HepG2 (cell line): ENCODE results near the gene TP73. TPM values are rescaled to one million over a fixed set of nuclear protein-coding genes. Genes with fewer than 3 reads are reported as not detected.

Source experiments
- ATAC-seq: fragments of 200-7000 bp; cut with Tn5 transposase; 3 replicates; pipeline ENCODE4 v1.9.1; 2020; ENCODE audit warnings: mild to moderate bottlenecking, moderate library complexity
- BruUV-seq: library from RNA; stranded (reverse); fragments of 400-500 nt; replicated peaks from 2 replicates; lab custom pipeline; 2021; lab: Mats Ljungman, UMichigan
- CTCF ChIA-PET: fragments of 300-600 bp; formaldehyde crosslinking; extraction: SDS; loops from one replicate; lab custom pipeline; 2021; ENCODE audit warnings: low total read pairs, inconsistent platforms, low intra/inter-chr PET ratio; lab: Yijun Ruan, JAX
- POLR2A ChIA-PET: fragments of 350-600 bp; sonication (Branson Sonifier 250); formaldehyde crosslinking; loops from one replicate; lab custom pipeline; 2020; ENCODE audit warnings: antibody characterized with exemption, inconsistent platforms; lab: Yijun Ruan, JAX
- DNase-seq: peaks from one replicate; pipeline ENCODE4 v3.0.0-alpha.2; 2015; ENCODE audit warnings: low spot score
- FAIRE-seq: peaks from 3 replicates; lab custom pipeline; 2011; peaks lifted over from hg19 to GRCh38; lab: Jason Lieb, UNC
- H2AFZ ChIP-seq: one replicate; pipeline ENCODE4 v1.6.1; 2011; ENCODE audit warnings: low read length, inconsistent platforms
- H3K27ac ChIP-seq: fragments of 300-600 bp; 3 replicates; pipeline ENCODE4 v1.8.0; 2011; ENCODE audit warnings: mixed run types, mild to moderate bottlenecking, mixed read lengths, low read length, inconsistent platforms; ENCODE audit not compliant: insufficient read depth; ENCODE audit errors: extremely low read length
- H3K27me3 ChIP-seq, 2 experiments: fragments of 200-600 bp in 1 of 2; 2 replicates in 1 of 2; 3 replicates in 1 of 2; pipeline versions ENCODE4 v1.6.0 to v1.8.0; 2011; ENCODE audit warnings: low read length in 2 of 2, mild to moderate bottlenecking in 2 of 2, moderate library complexity in 2 of 2, inconsistent platforms in 1 of 2; ENCODE audit not compliant: insufficient read depth in 2 of 2, control insufficient read depth in 1 of 2
- H3K36me3 ChIP-seq, 2 experiments: fragments of 200-600 bp in 1 of 2; replicated peaks in 1 of 2; 2 replicates in 1 of 2; 3 replicates in 1 of 2; pipeline versions ENCODE4 v1.5.1 to v1.8.0; 2011; ENCODE audit warnings: low read length in 2 of 2, inconsistent platforms in 1 of 2; ENCODE audit not compliant: insufficient read depth in 2 of 2, control insufficient read depth in 1 of 2
- H3K4me1 ChIP-seq: 2 replicates; pipeline ENCODE4 v1.5.1; 2012; ENCODE audit warnings: low read length, inconsistent platforms; ENCODE audit not compliant: insufficient read depth
- H3K4me2 ChIP-seq: 2 replicates; pipeline ENCODE4 v1.6.0; 2011; ENCODE audit warnings: low read depth, low read length, inconsistent platforms
- H3K4me3 ChIP-seq, 3 experiments: fragments of 200-600 bp in 1 of 3; sonication (generic), shearing (Covaris generic) in 1 of 3; replicated peaks in 1 of 3; 2 replicates each; pipeline ENCODE4 v1.5.1; 2011 to 2016; ENCODE audit warnings: low read length in 3 of 3, inconsistent platforms in 2 of 3, low read depth in 2 of 3, mild to moderate bottlenecking in 2 of 3, control low read depth in 1 of 3, mixed read lengths in 1 of 3; ENCODE audit not compliant: insufficient read depth in 1 of 3
- H3K79me2 ChIP-seq: one replicate; pipeline ENCODE4 v1.6.1; 2011; ENCODE audit warnings: low read length, inconsistent platforms; ENCODE audit not compliant: insufficient read depth
- H3K9ac ChIP-seq: 2 replicates; pipeline ENCODE4 v1.6.0; 2011; ENCODE audit warnings: mild to moderate bottlenecking, low read depth, low read length, inconsistent platforms; ENCODE audit not compliant: insufficient read depth
- H3K9me3 ChIP-seq: 2 replicates; pipeline ENCODE4 v1.5.1; 2012; ENCODE audit warnings: mild to moderate bottlenecking, low read length
- H4K20me1 ChIP-seq: 2 replicates; pipeline ENCODE4 v1.6.0; 2011; ENCODE audit warnings: inconsistent platforms, mild to moderate bottlenecking, low read length, moderate library complexity; ENCODE audit not compliant: insufficient read depth
- ATF7-NPFF ChIP-seq: sonication (generic); formaldehyde crosslinking; IDR thresholded peaks from 2 replicates; pipeline ENCODE4 v1.8.1; 2023; ENCODE audit warnings: mild to moderate bottlenecking, low read depth, missing genetic modification reagents, moderate library complexity
- CC2D1A ChIP-seq: sonication (generic); formaldehyde crosslinking; IDR thresholded peaks from 2 replicates; pipeline ENCODE4 v1.8.1; 2023; ENCODE audit warnings: mild to moderate bottlenecking, missing genetic modification reagents
- EEA1 ChIP-seq: sonication (generic); formaldehyde crosslinking; IDR thresholded peaks from 2 replicates; pipeline ENCODE4 v1.5.1; 2020; ENCODE audit warnings: mild to moderate bottlenecking, missing genetic modification reagents, borderline replicate concordance
- HNF4G ChIP-seq, 2 experiments: sonication (generic) in 1 of 2; formaldehyde crosslinking in 1 of 2; IDR thresholded peaks; 2 replicates each; pipeline versions ENCODE4 v1.4.0 to v1.6.1; 2011 to 2020; ENCODE audit warnings: borderline replicate concordance in 2 of 2, low read depth in 2 of 2, mild to moderate bottlenecking in 2 of 2, low read length in 1 of 2, missing genetic modification reagents in 1 of 2, moderate library complexity in 1 of 2
- HOXA7 ChIP-seq: sonication (generic); formaldehyde crosslinking; IDR thresholded peaks from 2 replicates; pipeline ENCODE4 v1.8.1; 2022; ENCODE audit warnings: mild to moderate bottlenecking, missing genetic modification reagents, moderate library complexity
- NR2C2 ChIP-seq: sonication (generic); formaldehyde crosslinking; IDR thresholded peaks from 2 replicates; pipeline ENCODE4 v1.4.0; 2020; ENCODE audit warnings: missing genetic modification reagents, mild to moderate bottlenecking, moderate library complexity, borderline replicate concordance
- RXRA ChIP-seq: sonication (generic); formaldehyde crosslinking; IDR thresholded peaks from 2 replicates; pipeline ENCODE4 v1.5.1; 2020; ENCODE audit warnings: missing genetic modification reagents
- SMARCE1 ChIP-seq: fragments of 450-650 bp; IDR thresholded peaks from 2 replicates; pipeline ENCODE4 v1.6.1; 2017; ENCODE audit warnings: borderline replicate concordance
- SOX5 ChIP-seq: IDR thresholded peaks from 2 replicates; pipeline ENCODE4 v1.6.1; 2016; ENCODE audit warnings: borderline replicate concordance
- YEATS4 ChIP-seq: sonication (generic); formaldehyde crosslinking; IDR thresholded peaks from 2 replicates; pipeline ENCODE4 v1.4.0; 2020; ENCODE audit warnings: missing genetic modification reagents, borderline replicate concordance
- ZNF264 ChIP-seq: sonication (generic); formaldehyde crosslinking; IDR thresholded peaks from 2 replicates; pipeline ENCODE4 v1.4.0; 2020; ENCODE audit warnings: missing genetic modification reagents
- ZNF276 ChIP-seq: sonication (generic); formaldehyde crosslinking; IDR thresholded peaks from 2 replicates; pipeline ENCODE4 v1.4.0; 2020; ENCODE audit warnings: mild to moderate bottlenecking, low read depth, missing genetic modification reagents
- ZNF430 ChIP-seq: sonication (generic); formaldehyde crosslinking; IDR thresholded peaks from 2 replicates; pipeline ENCODE4 v1.9.0; 2021; ENCODE audit warnings: mild to moderate bottlenecking, missing genetic modification reagents
- ZNF607 ChIP-seq: sonication (generic); formaldehyde crosslinking; IDR thresholded peaks from 2 replicates; pipeline ENCODE4 v1.5.1; 2020; ENCODE audit warnings: missing genetic modification reagents, mild to moderate bottlenecking, borderline replicate concordance
- ZNF746 ChIP-seq: sonication (generic); formaldehyde crosslinking; IDR thresholded peaks from 2 replicates; pipeline ENCODE4 v1.8.0; 2022; ENCODE audit warnings: mild to moderate bottlenecking, missing genetic modification reagents
- WGBS: methylation state at CpG from one replicate; pipeline ENCODE4 v1.1.6; 2017; ENCODE audit warnings: low lambda C conversion rate; 5-methylcytosine and 5-hydroxymethylcytosine counted together
- in situ Hi-C: cut with HindIII; loops from 2 replicates; pipeline ENCODE4 v1.10.0; 2017; ENCODE audit warnings: low pct_unique_long_range_greater_than_20kb; ENCODE audit not compliant: extremely low pct_ligation_motif_present
- intact Hi-C: fragments of 100-400 bp; cut with micrococcal nuclease; formaldehyde crosslinking; loops from one replicate; pipeline ENCODE4 v1.10.0; 2022; ENCODE audit not compliant: unreplicated experiment
- polyA plus RNA-seq, 8 experiments: library from polyadenylated mRNA; depleted of rRNA in 3 of 8; stranded (reverse) in 7 of 8; unstranded in 1 of 8; fragments of >200 nt; fragmentation: Illumina TruSeq in 4 of 8; extraction: Trizol in 4 of 8; gene quantifications; 2 replicates each; pipeline versions ENCODE4 v1.2.1 to v1.2.3, GENCODE V29; 2011 to 2016; ENCODE audit warnings: low read depth in 4 of 8, missing spikeins in 1 of 8, mixed read lengths in 1 of 8; ENCODE audit not compliant: insufficient read depth in 1 of 8
- total RNA-seq, 5 experiments: library from RNA; depleted of rRNA; stranded (reverse); fragments of >200 nt; fragmentation: Illumina TruSeq; extraction: Trizol; gene quantifications; 2 replicates each; pipeline ENCODE4 v1.2.3, GENCODE V29; 2016; ENCODE audit warnings: low read depth in 1 of 5
- TF ChIP-seq, protein P1 (sequence below): sonication (generic); formaldehyde crosslinking; IDR thresholded peaks from 2 replicates; pipeline ENCODE4 v1.4.0; 2020; ENCODE audit warnings: missing genetic modification reagents
- TF ChIP-seq, protein P2 (sequence below): sonication (generic); formaldehyde crosslinking; IDR thresholded peaks from 2 replicates; pipeline ENCODE4 v1.9.0; 2021; ENCODE audit warnings: missing genetic modification reagents, borderline replicate concordance
- TF ChIP-seq, protein P3 (sequence below): sonication (generic); formaldehyde crosslinking; IDR thresholded peaks from 2 replicates; pipeline ENCODE4 v1.8.0; 2022; ENCODE audit warnings: mild to moderate bottlenecking, missing genetic modification reagents, moderate library complexity

The TP73 gene
- total and polyA plus RNA-seq, 2 of the 13 experiments (the other 11 are each of a cell fraction or from before 2014, with no cell fraction given): 0.49 to 1.1 TPM

DNA sequence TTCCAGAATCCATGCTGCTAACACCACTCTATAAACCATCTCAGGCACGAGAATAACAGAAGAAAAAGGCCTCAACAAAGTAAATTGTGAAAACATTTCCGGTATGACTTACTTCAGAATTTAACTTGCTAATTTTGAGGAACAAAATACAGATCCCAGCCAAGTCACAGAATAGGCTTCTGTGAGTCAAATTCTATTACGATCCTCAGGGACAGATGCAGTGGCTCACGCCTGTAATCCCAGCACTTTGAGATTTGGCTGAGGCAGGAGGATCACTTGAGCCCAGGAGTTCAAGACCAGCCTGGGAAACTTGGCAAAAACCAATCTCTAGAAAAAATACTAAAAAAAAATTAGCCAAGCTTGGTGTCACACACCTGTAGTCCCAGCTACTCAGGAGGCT lies 91.1 kb downstream of the TP73 start:
- no TSS peak for BruUV-seq
- Histone ChIP-seq H2AFZ (no peak overlapping the region), H3K27me3 (no peaks in the 10 kb centered on the region; a peak in 1 of 5 replicates), H3K36me3 (peaks cover 3 to 45% of the 10 kb centered on the region in 2 experiments), H4K20me1 (no peaks in the 10 kb centered on the region), H3K9me3 (no peaks in the 10 kb centered on the region), H3K4me2 (no peak overlapping the region), H3K9ac (no peak overlapping the region), H3K27ac (no peak overlapping the region), H3K4me3 (no peak overlapping the region), H3K79me2 (peaks cover 6% of the 10 kb centered on the region), H3K4me1 (peaks cover 31% of the 10 kb centered on the region)
- in situ Hi-C loops (no loop called here), intact Hi-C loops (no loop called here)
- no peak for ATAC-seq
- ChIA-PET POLR2A (no interaction called here), CTCF (no interaction called here)
- WGBS: 97% methylated on average over 4 of the region's 4 CpGs
- no peak for FAIRE-seq
- DNase-seq: no peak
- no peak for TF ChIP-seq EEA1 (CRISPR knock-in tag)
- TF ChIP-seq CC2D1A: no peak
- TF ChIP-seq, protein P1, sequence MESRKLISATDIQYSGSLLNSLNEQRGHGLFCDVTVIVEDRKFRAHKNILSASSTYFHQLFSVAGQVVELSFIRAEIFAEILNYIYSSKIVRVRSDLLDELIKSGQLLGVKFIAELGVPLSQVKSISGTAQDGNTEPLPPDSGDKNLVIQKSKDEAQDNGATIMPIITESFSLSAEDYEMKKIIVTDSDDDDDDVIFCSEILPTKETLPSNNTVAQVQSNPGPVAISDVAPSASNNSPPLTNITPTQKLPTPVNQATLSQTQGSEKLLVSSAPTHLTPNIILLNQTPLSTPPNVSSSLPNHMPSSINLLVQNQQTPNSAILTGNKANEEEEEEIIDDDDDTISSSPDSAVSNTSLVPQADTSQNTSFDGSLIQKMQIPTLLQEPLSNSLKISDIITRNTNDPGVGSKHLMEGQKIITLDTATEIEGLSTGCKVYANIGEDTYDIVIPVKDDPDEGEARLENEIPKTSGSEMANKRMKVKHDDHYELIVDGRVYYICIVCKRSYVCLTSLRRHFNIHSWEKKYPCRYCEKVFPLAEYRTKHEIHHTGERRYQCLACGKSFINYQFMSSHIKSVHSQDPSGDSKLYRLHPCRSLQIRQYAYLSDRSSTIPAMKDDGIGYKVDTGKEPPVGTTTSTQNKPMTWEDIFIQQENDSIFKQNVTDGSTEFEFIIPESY (CRISPR knock-in tag): no peak
- TF ChIP-seq ZNF430 (CRISPR knock-in tag): no peak
- no peak for TF ChIP-seq ZNF607 (CRISPR knock-in tag)
- no peak for TF ChIP-seq NR2C2 (CRISPR knock-in tag)
- TF ChIP-seq YEATS4 (CRISPR knock-in tag): no peak
- TF ChIP-seq, protein P2, sequence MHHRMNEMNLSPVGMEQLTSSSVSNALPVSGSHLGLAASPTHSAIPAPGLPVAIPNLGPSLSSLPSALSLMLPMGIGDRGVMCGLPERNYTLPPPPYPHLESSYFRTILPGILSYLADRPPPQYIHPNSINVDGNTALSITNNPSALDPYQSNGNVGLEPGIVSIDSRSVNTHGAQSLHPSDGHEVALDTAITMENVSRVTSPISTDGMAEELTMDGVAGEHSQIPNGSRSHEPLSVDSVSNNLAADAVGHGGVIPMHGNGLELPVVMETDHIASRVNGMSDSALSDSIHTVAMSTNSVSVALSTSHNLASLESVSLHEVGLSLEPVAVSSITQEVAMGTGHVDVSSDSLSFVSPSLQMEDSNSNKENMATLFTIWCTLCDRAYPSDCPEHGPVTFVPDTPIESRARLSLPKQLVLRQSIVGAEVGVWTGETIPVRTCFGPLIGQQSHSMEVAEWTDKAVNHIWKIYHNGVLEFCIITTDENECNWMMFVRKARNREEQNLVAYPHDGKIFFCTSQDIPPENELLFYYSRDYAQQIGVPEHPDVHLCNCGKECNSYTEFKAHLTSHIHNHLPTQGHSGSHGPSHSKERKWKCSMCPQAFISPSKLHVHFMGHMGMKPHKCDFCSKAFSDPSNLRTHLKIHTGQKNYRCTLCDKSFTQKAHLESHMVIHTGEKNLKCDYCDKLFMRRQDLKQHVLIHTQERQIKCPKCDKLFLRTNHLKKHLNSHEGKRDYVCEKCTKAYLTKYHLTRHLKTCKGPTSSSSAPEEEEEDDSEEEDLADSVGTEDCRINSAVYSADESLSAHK (CRISPR knock-in tag): no peak
- TF ChIP-seq ZNF746 (CRISPR knock-in tag): no peak
- TF ChIP-seq, protein P3, sequence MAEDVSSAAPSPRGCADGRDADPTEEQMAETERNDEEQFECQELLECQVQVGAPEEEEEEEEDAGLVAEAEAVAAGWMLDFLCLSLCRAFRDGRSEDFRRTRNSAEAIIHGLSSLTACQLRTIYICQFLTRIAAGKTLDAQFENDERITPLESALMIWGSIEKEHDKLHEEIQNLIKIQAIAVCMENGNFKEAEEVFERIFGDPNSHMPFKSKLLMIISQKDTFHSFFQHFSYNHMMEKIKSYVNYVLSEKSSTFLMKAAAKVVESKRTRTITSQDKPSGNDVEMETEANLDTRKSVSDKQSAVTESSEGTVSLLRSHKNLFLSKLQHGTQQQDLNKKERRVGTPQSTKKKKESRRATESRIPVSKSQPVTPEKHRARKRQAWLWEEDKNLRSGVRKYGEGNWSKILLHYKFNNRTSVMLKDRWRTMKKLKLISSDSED (CRISPR knock-in tag): no peak
- no peak for TF ChIP-seq HNF4G (IDR thresholded peaks at IDR 0.05; ENCODE audit: borderline replicate concordance, low read depth, low read length)
- no peak for TF ChIP-seq HNF4G (CRISPR knock-in tag; IDR thresholded peaks at IDR 0.05; ENCODE audit: borderline replicate concordance, low read depth)
- TF ChIP-seq ZNF276 (CRISPR knock-in tag): no peak
- TF ChIP-seq ZNF264: no peak
- TF ChIP-seq SMARCE1: no peak
- no peak for TF ChIP-seq SOX5 (CRISPR knock-in tag)
- no peak for TF ChIP-seq ATF7-NPFF (CRISPR knock-in tag)
- TF ChIP-seq HOXA7: no peak
- no peak for TF ChIP-seq RXRA
